ENCODE data around the gene TOB2.
"Not testable (repeated sequence)": the region's sequence is repeated elsewhere in the genome, so short reads cannot be mapped to it uniquely, and the experiment has no call there.

TOB2 gene

GRCh38 chr22:41407433-41407832, 39.2 kb downstream of the TOB2 start:
- TF ChIP-seq CTCF (IDR thresholded peaks at IDR 0.05; ENCODE audit: low read length, missing control alignments) = no peak
- DNase-seq (ENCODE audit: low read depth) = no peak
- no peak overlapping the region for H3K4me3 ChIP-seq (replicated peaks; ENCODE audit: low read depth, low read length)

GRCh38 chr22:41406410-41406809, 40.2 kb downstream of the TOB2 start:
- no peak for TF ChIP-seq CTCF (IDR thresholded peaks at IDR 0.05; ENCODE audit: low read length, missing control alignments)
- H3K4me3 ChIP-seq (replicated peaks; ENCODE audit: low read depth, low read length) = no peak overlapping the region
- no peak for DNase-seq (ENCODE audit: low read depth)

GRCh38 chr22:41405588-41405987, 41.0 kb downstream of the TOB2 start:
- no peak overlapping the region for H3K4me3 ChIP-seq (replicated peaks; ENCODE audit: low read depth, low read length)
- no peak for DNase-seq (ENCODE audit: low read depth)
- no peak for TF ChIP-seq CTCF (IDR thresholded peaks at IDR 0.05; ENCODE audit: low read length, missing control alignments)

- peak; percentile 97 for TF ChIP-seq CTCF (IDR thresholded peaks at IDR 0.05; ENCODE audit: low read length, missing control alignments)
- DNase-seq (ENCODE audit: low read depth) = peak; percentile 88
- H3K4me3 ChIP-seq (replicated peaks; ENCODE audit: low read depth, low read length) = no peak overlapping the region
Measured at GRCh38 chr22:41403532-41404318, 42.9 kb downstream of the TOB2 start.

GRCh38 chr22:41402851-41403250, 43.8 kb downstream of the TOB2 start:
- DNase-seq (ENCODE audit: low read depth) = not testable (repeated sequence)

GRCh38 chr22:41401781-41402648, 44.6 kb downstream of the TOB2 start:
- H3K4me3 ChIP-seq (replicated peaks; ENCODE audit: low read depth, low read length) = no peak overlapping the region
- DNase-seq (ENCODE audit: low read depth) = peak; percentile 66
- TF ChIP-seq CTCF (IDR thresholded peaks at IDR 0.05; ENCODE audit: low read length, missing control alignments) = no peak

More at GRCh38 chr22:41402851-41403250, 43.8 kb downstream of the TOB2 start:
- not testable (repeated sequence) for H3K4me3 ChIP-seq (replicated peaks; ENCODE audit: low read depth, low read length)

- no peak for DNase-seq (ENCODE audit: low read depth)
- H3K4me3 ChIP-seq (replicated peaks; ENCODE audit: low read depth, low read length) = no peak overlapping the region
- no peak for TF ChIP-seq CTCF (IDR thresholded peaks at IDR 0.05; ENCODE audit: low read length, missing control alignments)
Measured at GRCh38 chr22:41398921-41399320, 47.7 kb downstream of the TOB2 start.

All from fibroblast of pulmonary artery (primary cell).